Astrocyte of the cerebellum (primary cell): ENCODE data around the gene TTF1.
"Not testable (repeated sequence)": the region's sequence is repeated elsewhere in the genome, so short reads cannot be mapped to it uniquely, and the experiment has no call there.

ENCODE experiments used
- DNase-seq: peaks from one replicate; pipeline ENCODE4 v3.0.0-alpha.2; 2011; ENCODE audit warnings: low read depth
- H3K4me3 ChIP-seq: 2 replicates; pipeline ENCODE4 v1.5.1; 2011; ENCODE audit warnings: mild to moderate bottlenecking, low read depth, low read length, moderate library complexity
- in situ Hi-C: cut with HindIII; loops from 2 replicates; pipeline ENCODE4 v1.10.0; 2017; ENCODE audit warnings: low sequenced_read_pairs
- TF ChIP-seq, protein P1 (sequence below): IDR thresholded peaks from 2 replicates; pipeline ENCODE4 v1.5.1; 2012; ENCODE audit warnings: low read length, low read depth, moderate library complexity, mild to moderate bottlenecking; ENCODE audit errors: missing control alignments

TTF1 gene

DNA sequence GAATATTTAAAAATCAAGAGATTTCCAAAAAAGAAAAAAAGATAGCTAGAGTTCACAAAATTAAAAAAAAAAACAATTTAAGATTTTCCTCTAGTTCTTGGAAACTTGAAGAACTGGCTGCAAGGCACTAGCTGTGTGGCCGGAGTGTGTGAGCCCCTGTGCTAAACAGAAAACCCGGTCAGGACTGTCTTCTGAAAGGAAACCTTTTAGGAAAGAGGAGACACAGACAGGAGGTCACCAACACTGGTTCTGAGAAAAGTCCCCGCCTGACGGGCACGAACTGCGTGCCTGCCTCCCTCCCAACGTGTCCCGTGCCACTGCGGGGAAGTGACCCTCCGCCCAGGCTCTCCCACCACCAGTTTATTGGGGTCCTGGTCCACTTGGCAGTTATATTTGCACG lies 15.2 kb downstream of the TTF1 start:
- no peak for DNase-seq
- no peak overlapping the region for H3K4me3 ChIP-seq
- TF ChIP-seq, protein P1, sequence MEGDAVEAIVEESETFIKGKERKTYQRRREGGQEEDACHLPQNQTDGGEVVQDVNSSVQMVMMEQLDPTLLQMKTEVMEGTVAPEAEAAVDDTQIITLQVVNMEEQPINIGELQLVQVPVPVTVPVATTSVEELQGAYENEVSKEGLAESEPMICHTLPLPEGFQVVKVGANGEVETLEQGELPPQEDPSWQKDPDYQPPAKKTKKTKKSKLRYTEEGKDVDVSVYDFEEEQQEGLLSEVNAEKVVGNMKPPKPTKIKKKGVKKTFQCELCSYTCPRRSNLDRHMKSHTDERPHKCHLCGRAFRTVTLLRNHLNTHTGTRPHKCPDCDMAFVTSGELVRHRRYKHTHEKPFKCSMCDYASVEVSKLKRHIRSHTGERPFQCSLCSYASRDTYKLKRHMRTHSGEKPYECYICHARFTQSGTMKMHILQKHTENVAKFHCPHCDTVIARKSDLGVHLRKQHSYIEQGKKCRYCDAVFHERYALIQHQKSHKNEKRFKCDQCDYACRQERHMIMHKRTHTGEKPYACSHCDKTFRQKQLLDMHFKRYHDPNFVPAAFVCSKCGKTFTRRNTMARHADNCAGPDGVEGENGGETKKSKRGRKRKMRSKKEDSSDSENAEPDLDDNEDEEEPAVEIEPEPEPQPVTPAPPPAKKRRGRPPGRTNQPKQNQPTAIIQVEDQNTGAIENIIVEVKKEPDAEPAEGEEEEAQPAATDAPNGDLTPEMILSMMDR = no peak
- in situ Hi-C loops = no loop called here

DNA sequence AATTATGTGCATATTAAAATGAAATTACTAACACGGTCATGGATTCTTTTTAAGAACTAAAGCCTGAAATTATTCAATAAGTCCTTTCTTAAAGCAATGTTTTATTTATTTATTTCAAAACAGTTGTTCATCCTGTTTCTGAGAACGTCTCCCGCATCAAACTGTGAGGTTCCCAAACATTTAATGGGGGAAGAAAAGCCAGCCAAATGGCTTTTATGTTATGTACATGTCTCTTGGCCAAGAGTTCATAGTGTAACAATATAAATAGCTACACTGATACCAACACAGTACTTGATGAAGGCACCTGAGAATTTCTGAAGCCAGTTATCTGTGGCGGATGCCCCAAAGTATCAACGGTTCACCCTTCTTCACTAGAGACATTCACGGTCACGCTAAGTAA lies 15.7 kb downstream of the TTF1 start:
- no peak for DNase-seq

DNA sequence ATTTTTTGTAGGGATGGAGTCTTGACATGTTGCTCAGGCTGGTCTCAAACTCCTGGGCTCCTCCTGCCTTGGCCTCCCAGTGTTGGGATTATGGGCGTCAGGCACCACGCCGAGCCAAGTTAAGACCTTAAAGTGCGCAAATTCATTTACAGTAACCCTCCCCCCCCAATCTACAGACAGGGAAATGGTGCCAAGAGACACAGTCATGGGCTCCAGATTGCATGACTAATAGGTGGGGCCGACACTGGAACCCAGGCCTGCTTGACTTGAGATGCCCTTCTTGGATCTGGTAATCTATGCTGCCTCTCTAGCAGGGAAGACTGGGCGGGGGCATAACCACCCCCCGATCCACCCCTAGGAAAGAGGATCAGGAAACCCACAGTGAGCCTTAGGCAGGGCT lies 19.5 kb downstream of the TTF1 start:
- TF ChIP-seq, protein P1 = no peak
- DNase-seq = no peak
- no peak overlapping the region for H3K4me3 ChIP-seq
- in situ Hi-C loops = no loop called here

More for the DNA sequence above, 15.7 kb downstream of the TTF1 start:
- in situ Hi-C loops = no loop called here
- H3K4me3 ChIP-seq = no peak overlapping the region
- TF ChIP-seq, protein P1 = no peak

DNA sequence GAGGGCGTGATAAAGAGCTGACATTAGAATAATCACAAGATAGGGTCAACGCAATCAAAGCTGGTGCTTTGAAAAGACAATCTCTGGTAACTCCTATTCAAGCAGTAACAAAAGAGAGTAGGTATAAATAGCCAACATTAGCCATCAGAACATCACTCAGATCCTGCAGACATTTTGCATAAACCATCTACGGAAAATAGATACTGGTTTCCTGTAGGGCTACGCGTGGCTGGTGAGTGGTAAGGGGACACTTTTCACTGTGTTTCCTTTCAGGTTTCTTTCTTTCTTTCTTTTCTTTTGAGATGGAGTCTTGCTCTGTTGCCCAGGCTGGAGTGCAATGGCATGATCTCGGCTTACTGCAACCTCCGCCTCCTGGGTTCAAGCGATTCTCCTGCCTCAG lies 22.3 kb downstream of the TTF1 start:
- no peak for DNase-seq
- in situ Hi-C loops = no loop called here
- TF ChIP-seq, protein P1 = no peak

DNA sequence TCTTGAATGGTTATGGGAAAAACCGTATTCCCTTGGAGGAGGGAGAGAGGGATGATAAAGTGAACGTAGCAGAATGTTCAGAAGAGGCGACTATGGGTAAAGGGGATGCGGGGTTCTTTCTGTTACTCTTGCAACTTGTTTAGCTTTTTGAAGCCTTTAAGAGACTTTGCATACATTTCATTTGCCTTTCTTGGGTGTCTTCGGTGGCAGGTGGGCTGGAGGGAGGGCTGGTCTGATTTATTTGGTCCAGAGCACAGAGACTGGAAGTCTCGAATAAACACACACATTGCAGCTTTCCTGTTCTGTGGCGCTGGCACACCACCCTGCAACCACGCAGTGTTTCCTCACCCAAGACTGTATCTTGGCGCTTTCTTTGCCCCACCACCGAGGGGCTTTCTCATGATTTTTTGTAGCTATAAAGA lies 23.2 kb downstream of the TTF1 start:
- TF ChIP-seq, protein P1 = no peak
- no peak overlapping the region for H3K4me3 ChIP-seq
- no peak for DNase-seq
- in situ Hi-C loops = no loop called here

More for the DNA sequence above, 22.3 kb downstream of the TTF1 start:
- no peak overlapping the region for H3K4me3 ChIP-seq

GRCh38 chr9:132381966-132382541 lies 24.6 kb downstream of the TTF1 start:
- no peak for DNase-seq
- no peak overlapping the region for H3K4me3 ChIP-seq
- in situ Hi-C loops = no loop called here
- TF ChIP-seq, protein P1 = no peak

- H3K4me3 ChIP-seq, DNase-seq, in situ Hi-C loops: not testable (repeated sequence)
Observed at GRCh38 chr9:132378416-132378815, 28.2 kb downstream of the TTF1 start.

DNA sequence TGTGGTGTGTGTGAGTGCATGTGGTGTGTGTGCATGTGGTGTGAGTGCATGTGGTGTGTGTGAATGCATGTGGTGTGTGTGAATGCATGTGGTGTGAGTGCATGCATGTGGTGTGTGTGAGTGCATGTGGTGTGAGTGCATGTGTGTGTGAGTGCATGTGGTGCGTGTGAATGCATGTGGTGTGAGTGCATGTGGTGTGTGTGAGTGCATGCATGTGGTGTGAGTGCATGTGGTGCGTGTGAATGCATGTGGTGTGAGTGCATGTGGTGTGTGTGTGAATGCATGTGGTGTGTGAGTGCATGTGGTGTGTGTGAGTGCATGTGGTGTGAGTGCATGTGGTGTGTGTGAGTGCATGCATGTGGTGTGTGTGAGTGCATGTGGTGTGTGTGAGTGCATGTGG lies 28.9 kb downstream of the TTF1 start:
- DNase-seq, H3K4me3 ChIP-seq, in situ Hi-C loops: not testable (repeated sequence)
